Neural cell (in vitro differentiated cells): Measurements from ENCODE around the gene CDK8.

Experiments used
- EP300 ChIP-seq: fragments of 450-650 bp; conservative IDR thresholded peaks from 2 replicates; pipeline ENCODE4 v1.6.1; 2014; ENCODE audit warnings: antibody characterized with exemption, mild to moderate bottlenecking, moderate library complexity; ENCODE audit not compliant: poor library complexity, severe bottlenecking
- POLR2AphosphoS5 ChIP-seq: IDR thresholded peaks from 2 replicates; pipeline ENCODE4 v1.6.1; 2012
- SMC3 ChIP-seq: fragments of 450-650 bp; conservative IDR thresholded peaks from 2 replicates; pipeline ENCODE4 v1.6.1; 2014; ENCODE audit warnings: antibody characterized with exemption, mild to moderate bottlenecking, moderate library complexity; ENCODE audit not compliant: poor library complexity
- TF ChIP-seq, protein P1 (sequence below): fragments of 450-650 bp; IDR thresholded peaks from 2 replicates; pipeline ENCODE4 v1.5.1; 2014; ENCODE audit warnings: antibody characterized with exemption, mild to moderate bottlenecking, moderate library complexity; ENCODE audit not compliant: poor library complexity, severe bottlenecking
- TF ChIP-seq, protein P2 (sequence below): IDR thresholded peaks from 2 replicates; pipeline ENCODE4 v1.6.1; 2012; ENCODE audit warnings: borderline replicate concordance

DNA sequence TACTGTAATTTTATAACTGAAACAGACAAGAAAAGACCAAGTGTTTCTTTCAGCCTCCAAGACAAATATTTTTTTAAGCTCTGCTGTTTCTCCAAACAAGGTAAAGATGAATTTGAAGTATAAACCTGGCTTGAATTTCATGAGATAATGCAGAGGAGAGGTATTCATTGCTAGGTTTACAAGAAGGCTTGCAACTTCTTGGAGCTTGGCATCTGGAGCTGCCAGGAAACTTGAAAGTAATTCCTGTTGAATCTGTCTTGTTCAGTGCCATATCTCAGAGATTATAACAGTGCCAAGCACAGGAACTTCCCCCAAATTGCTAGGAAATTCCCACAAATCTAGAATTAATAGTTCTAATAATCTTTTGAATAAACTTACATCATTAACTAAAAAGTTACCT, 70.9 kb downstream of the CDK8 start:
- no peak for TF ChIP-seq EP300
- TF ChIP-seq, protein P1, sequence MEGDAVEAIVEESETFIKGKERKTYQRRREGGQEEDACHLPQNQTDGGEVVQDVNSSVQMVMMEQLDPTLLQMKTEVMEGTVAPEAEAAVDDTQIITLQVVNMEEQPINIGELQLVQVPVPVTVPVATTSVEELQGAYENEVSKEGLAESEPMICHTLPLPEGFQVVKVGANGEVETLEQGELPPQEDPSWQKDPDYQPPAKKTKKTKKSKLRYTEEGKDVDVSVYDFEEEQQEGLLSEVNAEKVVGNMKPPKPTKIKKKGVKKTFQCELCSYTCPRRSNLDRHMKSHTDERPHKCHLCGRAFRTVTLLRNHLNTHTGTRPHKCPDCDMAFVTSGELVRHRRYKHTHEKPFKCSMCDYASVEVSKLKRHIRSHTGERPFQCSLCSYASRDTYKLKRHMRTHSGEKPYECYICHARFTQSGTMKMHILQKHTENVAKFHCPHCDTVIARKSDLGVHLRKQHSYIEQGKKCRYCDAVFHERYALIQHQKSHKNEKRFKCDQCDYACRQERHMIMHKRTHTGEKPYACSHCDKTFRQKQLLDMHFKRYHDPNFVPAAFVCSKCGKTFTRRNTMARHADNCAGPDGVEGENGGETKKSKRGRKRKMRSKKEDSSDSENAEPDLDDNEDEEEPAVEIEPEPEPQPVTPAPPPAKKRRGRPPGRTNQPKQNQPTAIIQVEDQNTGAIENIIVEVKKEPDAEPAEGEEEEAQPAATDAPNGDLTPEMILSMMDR = no peak
- no peak for TF ChIP-seq POLR2AphosphoS5
- TF ChIP-seq, protein P2, sequence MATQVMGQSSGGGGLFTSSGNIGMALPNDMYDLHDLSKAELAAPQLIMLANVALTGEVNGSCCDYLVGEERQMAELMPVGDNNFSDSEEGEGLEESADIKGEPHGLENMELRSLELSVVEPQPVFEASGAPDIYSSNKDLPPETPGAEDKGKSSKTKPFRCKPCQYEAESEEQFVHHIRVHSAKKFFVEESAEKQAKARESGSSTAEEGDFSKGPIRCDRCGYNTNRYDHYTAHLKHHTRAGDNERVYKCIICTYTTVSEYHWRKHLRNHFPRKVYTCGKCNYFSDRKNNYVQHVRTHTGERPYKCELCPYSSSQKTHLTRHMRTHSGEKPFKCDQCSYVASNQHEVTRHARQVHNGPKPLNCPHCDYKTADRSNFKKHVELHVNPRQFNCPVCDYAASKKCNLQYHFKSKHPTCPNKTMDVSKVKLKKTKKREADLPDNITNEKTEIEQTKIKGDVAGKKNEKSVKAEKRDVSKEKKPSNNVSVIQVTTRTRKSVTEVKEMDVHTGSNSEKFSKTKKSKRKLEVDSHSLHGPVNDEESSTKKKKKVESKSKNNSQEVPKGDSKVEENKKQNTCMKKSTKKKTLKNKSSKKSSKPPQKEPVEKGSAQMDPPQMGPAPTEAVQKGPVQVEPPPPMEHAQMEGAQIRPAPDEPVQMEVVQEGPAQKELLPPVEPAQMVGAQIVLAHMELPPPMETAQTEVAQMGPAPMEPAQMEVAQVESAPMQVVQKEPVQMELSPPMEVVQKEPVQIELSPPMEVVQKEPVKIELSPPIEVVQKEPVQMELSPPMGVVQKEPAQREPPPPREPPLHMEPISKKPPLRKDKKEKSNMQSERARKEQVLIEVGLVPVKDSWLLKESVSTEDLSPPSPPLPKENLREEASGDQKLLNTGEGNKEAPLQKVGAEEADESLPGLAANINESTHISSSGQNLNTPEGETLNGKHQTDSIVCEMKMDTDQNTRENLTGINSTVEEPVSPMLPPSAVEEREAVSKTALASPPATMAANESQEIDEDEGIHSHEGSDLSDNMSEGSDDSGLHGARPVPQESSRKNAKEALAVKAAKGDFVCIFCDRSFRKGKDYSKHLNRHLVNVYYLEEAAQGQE = no peak
- TF ChIP-seq SMC3 = no peak
